IMR-90 (cell line): Measurements from ENCODE around the gene KCNJ6. TPM values are rescaled to one million over a fixed set of nuclear protein-coding genes. Genes with fewer than 3 reads are reported as not detected.
"Not testable (repeated sequence)": the region's sequence is repeated elsewhere in the genome, so short reads cannot be mapped to it uniquely, and the experiment has no call there.

Source experiments
- ATAC-seq: fragments of 200-7000 bp; cut with Tn5 transposase; 2 replicates; pipeline ENCODE4 v1.9.1; 2020; ENCODE audit warnings: low read depth, mild to moderate bottlenecking, moderate library complexity
- BruUV-seq: library from RNA; stranded (reverse); fragments of 400-500 nt; replicated peaks from 2 replicates; lab custom pipeline; 2021; lab: Mats Ljungman, UMichigan
- CTCF ChIA-PET: fragments of 300-600 bp; formaldehyde crosslinking; extraction: SDS; loops from one replicate; lab custom pipeline; 2021; ENCODE audit warnings: antibody characterized with exemption; lab: Yijun Ruan, JAX
- POLR2A ChIA-PET: fragments of 300-600 bp; sonication (Branson Sonifier 250); formaldehyde crosslinking; loops from one replicate; lab custom pipeline; 2022; ENCODE audit warnings: antibody characterized with exemption; ENCODE audit not compliant: unreplicated experiment; lab: Charles Lee
- DNase-seq: peaks from one replicate; pipeline ENCODE4 v3.0.0; 2013
- H2AFZ ChIP-seq: replicated peaks from 2 replicates; pipeline ENCODE3; 2013; ENCODE audit warnings: low read length, mild to moderate bottlenecking; ENCODE audit not compliant: poor library complexity
- H2AK5ac ChIP-seq: 2 replicates; pipeline ENCODE4 v1.6.1; 2013; ENCODE audit warnings: low read depth, low read length, inconsistent platforms
- H2AK9ac ChIP-seq: replicated peaks from 2 replicates; pipeline ENCODE3; 2013; ENCODE audit warnings: mild to moderate bottlenecking, low read depth, low read length, moderate library complexity; ENCODE audit not compliant: poor library complexity
- H2BK120ac ChIP-seq: 2 replicates; pipeline ENCODE4 v1.6.1; 2013; ENCODE audit warnings: low read depth, low read length, inconsistent platforms
- H2BK15ac ChIP-seq: 3 replicates; pipeline ENCODE4 v1.6.1; 2013; ENCODE audit warnings: low read depth, low read length, inconsistent platforms
- H2BK20ac ChIP-seq: 2 replicates; pipeline ENCODE4 v1.6.1; 2013; ENCODE audit warnings: low read depth, mild to moderate bottlenecking, inconsistent platforms, low read length, moderate library complexity
- H2BK5ac ChIP-seq: 2 replicates; pipeline ENCODE4 v1.6.1; 2013; ENCODE audit warnings: mild to moderate bottlenecking, low read depth, low read length, inconsistent platforms; ENCODE audit not compliant: poor library complexity, severe bottlenecking
- H3K14ac ChIP-seq: replicated peaks from 2 replicates; pipeline ENCODE4 v1.6.1; 2013; ENCODE audit warnings: low read depth, low read length, inconsistent platforms
- H3K18ac ChIP-seq: 2 replicates; pipeline ENCODE4 v1.6.1; 2013; ENCODE audit warnings: low read depth, low read length, control low read depth
- H3K23ac ChIP-seq: 2 replicates; pipeline ENCODE4 v1.6.1; 2013; ENCODE audit warnings: low read depth, low read length, inconsistent platforms
- H3K27ac ChIP-seq: 2 replicates; pipeline ENCODE4 v1.5.1; 2013; ENCODE audit warnings: mild to moderate bottlenecking, control low read depth, low read length; ENCODE audit not compliant: insufficient read depth
- H3K27me3 ChIP-seq: 2 replicates; pipeline ENCODE4 v1.6.1; 2013; ENCODE audit warnings: low read length; ENCODE audit not compliant: control insufficient read depth, insufficient read depth
- H3K36me3 ChIP-seq: 2 replicates; pipeline ENCODE4 v1.6.1; 2013; ENCODE audit warnings: low read length, mixed read lengths; ENCODE audit not compliant: control insufficient read depth, insufficient read depth
- H3K4ac ChIP-seq: 2 replicates; pipeline ENCODE4 v1.6.1; 2013; ENCODE audit warnings: low read depth, low read length, inconsistent platforms
- H3K4me1 ChIP-seq: 2 replicates; pipeline ENCODE4 v1.6.1; 2013; ENCODE audit warnings: low read length, mixed read lengths; ENCODE audit not compliant: control insufficient read depth, insufficient read depth
- H3K4me2 ChIP-seq: 2 replicates; pipeline ENCODE4 v1.6.1; 2013; ENCODE audit warnings: low read depth, mild to moderate bottlenecking, control low read depth, low read length, moderate library complexity
- H3K4me3 ChIP-seq: 2 replicates; pipeline ENCODE4 v1.5.1; 2013; ENCODE audit warnings: low read depth, mild to moderate bottlenecking, control low read depth, low read length, moderate library complexity; ENCODE audit not compliant: insufficient read depth
- H3K56ac ChIP-seq: 2 replicates; pipeline ENCODE4 v1.6.1; 2013; ENCODE audit warnings: low read length, inconsistent platforms; ENCODE audit not compliant: insufficient read depth; ENCODE audit errors: extremely low read depth
- H3K79me1 ChIP-seq, 2 experiments: 2 replicates each; pipeline ENCODE4 v1.6.1; 2013; ENCODE audit warnings: low read length in 2 of 2, inconsistent platforms in 1 of 2, low read depth in 1 of 2
- H3K9ac ChIP-seq: 2 replicates; pipeline ENCODE4 v1.6.1; 2013; ENCODE audit warnings: low read depth, low read length, control low read depth
- H3K9me1 ChIP-seq: 2 replicates; pipeline ENCODE4 v1.6.1; 2013; ENCODE audit warnings: low read length, inconsistent platforms; ENCODE audit not compliant: insufficient read depth
- H3K9me3 ChIP-seq: 2 replicates; pipeline ENCODE4 v1.6.1; 2013; ENCODE audit warnings: low read length; ENCODE audit not compliant: control insufficient read depth, insufficient read depth
- H4K20me1 ChIP-seq: 2 replicates; pipeline ENCODE4 v1.6.1; 2013; ENCODE audit warnings: low read length, inconsistent platforms; ENCODE audit not compliant: insufficient read depth
- H4K5ac ChIP-seq: 2 replicates; pipeline ENCODE4 v1.6.1; 2013; ENCODE audit warnings: mild to moderate bottlenecking, low read depth, low read length, control low read depth
- H4K8ac ChIP-seq, 2 experiments: 2 replicates each; pipeline ENCODE4 v1.6.1; 2013; ENCODE audit warnings: low read depth in 2 of 2, low read length in 2 of 2, control low read depth in 1 of 2, inconsistent platforms in 1 of 2
- H4K91ac ChIP-seq: 2 replicates; pipeline ENCODE4 v1.6.1; 2013; ENCODE audit warnings: low read depth, low read length, inconsistent platforms; ENCODE audit not compliant: insufficient read depth
- BHLHE40 ChIP-seq: fragments of 150-350 bp; IDR thresholded peaks from 2 replicates; pipeline ENCODE4 v1.6.1; 2016; ENCODE audit warnings: mild to moderate bottlenecking, low read depth, low read length
- CEBPB ChIP-seq: IDR thresholded peaks from 2 replicates; pipeline ENCODE4 v1.6.1; 2012; ENCODE audit warnings: low read depth, low read length, improper control_type of control experiment
- CHD1 ChIP-seq: IDR thresholded peaks from 2 replicates; pipeline ENCODE4 v1.6.1; 2012; ENCODE audit warnings: low read depth, low read length, improper control_type of control experiment
- ELK1 ChIP-seq: fragments of 150-350 bp; IDR thresholded peaks from 2 replicates; pipeline ENCODE4 v1.6.1; 2016; ENCODE audit warnings: low read depth, mild to moderate bottlenecking, low read length, moderate library complexity, borderline replicate concordance
- FOS ChIP-seq: fragments of 150-350 bp; IDR thresholded peaks from 2 replicates; pipeline ENCODE4 v1.6.1; 2016; ENCODE audit warnings: low read depth, low read length
- MAFK ChIP-seq: IDR thresholded peaks from 2 replicates; pipeline ENCODE4 v1.6.1; 2012; ENCODE audit warnings: low read depth, low read length, improper control_type of control experiment
- MAZ ChIP-seq: IDR thresholded peaks from 2 replicates; pipeline ENCODE4 v1.6.1; 2012; ENCODE audit warnings: low read depth, mild to moderate bottlenecking, low read length, improper control_type of control experiment, moderate library complexity, borderline replicate concordance
- NFE2L2 ChIP-seq: fragments of 150-350 bp; IDR thresholded peaks from 2 replicates; pipeline ENCODE4 v1.6.1; 2016; ENCODE audit warnings: low read depth, mild to moderate bottlenecking, low read length
- POLR2A ChIP-seq: IDR thresholded peaks from 2 replicates; pipeline ENCODE4 v1.6.1; 2012; ENCODE audit warnings: mild to moderate bottlenecking, low read depth, low read length
- RAD21 ChIP-seq: IDR thresholded peaks from 2 replicates; pipeline ENCODE4 v1.6.1; 2012; ENCODE audit warnings: low read length, improper control_type of control experiment
- RFX5 ChIP-seq: IDR thresholded peaks from 2 replicates; pipeline ENCODE4 v1.8.0; 2012; ENCODE audit warnings: low read depth, mild to moderate bottlenecking, low read length, moderate library complexity
- WGBS, 2 experiments: methylation state at CpG; one replicate each; pipeline versions ENCODE4 v1.1.5 to v1.1.7; 2013; ENCODE audit warnings: missing lambda C conversion rate in 2 of 2; ENCODE audit not compliant: insufficient read length in 1 of 2; ENCODE audit errors: extremely low coverage in 2 of 2; 5-methylcytosine and 5-hydroxymethylcytosine counted together
- dilution Hi-C: fragments of 300-500 bp; cut with HindIII; formaldehyde crosslinking; loops from one replicate; pipeline ENCODE4 v1.14.3; 2018; ENCODE audit warnings: low sequenced_read_pairs; ENCODE audit not compliant: unreplicated experiment
- in situ Hi-C: fragments of 300-500 bp; cut with MboI; formaldehyde crosslinking; loops from 3 replicates; pipeline ENCODE4 v1.14.3; 2019; ENCODE audit warnings: low sequenced_read_pairs, inconsistent platforms, mixed read lengths
- intact Hi-C: fragments of 100-400 bp; cut with micrococcal nuclease; formaldehyde crosslinking; loops from 2 replicates; pipeline ENCODE4 v1.10.0; 2022
- polyA plus RNA-seq, 3 experiments: library from polyadenylated mRNA; depleted of rRNA; stranded (reverse); fragments of >200 nt; gene quantifications; 2 replicates each; pipeline ENCODE4 v1.2.3, GENCODE V29; 2012; ENCODE audit warnings: low replicate concordance in 1 of 3
- total RNA-seq: library from RNA; depleted of rRNA; stranded (reverse); fragments of >200 nt; gene quantifications from 2 replicates; pipeline ENCODE4 v1.2.3, GENCODE V29; 2012

KCNJ6 gene
- total and polyA plus RNA-seq, 2 of the 4 experiments (the other 2 are of a cell fraction), result under 0.01 to 0.02 TPM

- BruUV-seq, result no TSS peak
- Histone ChIP-seq H3K79me1 (no peaks in the 10 kb centered on the region), H2AK5ac (no peak overlapping the region), H4K8ac (no peak overlapping the region), H4K20me1 (no peaks in the 10 kb centered on the region), H3K27ac (no peak overlapping the region), H4K91ac (no peak overlapping the region), H2BK120ac (no peak overlapping the region), H3K18ac (no peak overlapping the region), H3K36me3 (no peaks in the 10 kb centered on the region), H3K9ac (no peak overlapping the region), H3K4me2 (no peak overlapping the region), H2BK5ac (no peak overlapping the region), H3K14ac (no peak overlapping the region), H2BK20ac (no peak overlapping the region), H4K5ac (no peak overlapping the region), H3K9me1 (no peaks in the 10 kb centered on the region), H3K56ac (no peak overlapping the region), H3K4me1 (no peaks in the 10 kb centered on the region), H2BK15ac (no peak overlapping the region), H2AK9ac (no peak overlapping the region), H3K27me3 (peaks cover 11% of the 10 kb centered on the region), H3K9me3 (peaks cover 1% of the 10 kb centered on the region; the same call in 1 of the 2 replicates), H3K23ac (no peak overlapping the region), H2AFZ (no peak overlapping the region), H3K4me3 (no peak overlapping the region), H3K4ac (no peak overlapping the region)
- intact Hi-C loops (no loop called here), dilution Hi-C loops (no loop called here), in situ Hi-C loops (loop anchor here (10.0 kb wide), 3 partner anchors 57 to 417 kb away; partner anchors contain the start of gene KCNJ6)
- TF ChIP-seq ELK1, result no peak
- no peak for TF ChIP-seq MAFK
- no peak for TF ChIP-seq RFX5
- TF ChIP-seq MAZ, result no peak
- no peak for TF ChIP-seq RAD21
- no peak for TF ChIP-seq NFE2L2
- TF ChIP-seq CEBPB, result no peak
- no peak for TF ChIP-seq CHD1
- no peak for TF ChIP-seq POLR2A
- no peak for TF ChIP-seq BHLHE40
- TF ChIP-seq FOS, result no peak
- no CpG with 5 or more reads among the region's 4 CpGs for WGBS, 2 experiments
- POLR2A ChIA-PET, result no interaction called here
- ATAC-seq, result no peak
- no peak for DNase-seq
- CTCF ChIA-PET, result no interaction called here
Measured at GRCh38 chr21:37717534-37717933, 198.7 kb downstream of the KCNJ6 start.

GRCh38 chr21:37712569-37712934 is 203.7 kb downstream of the KCNJ6 start:
- H3K9me3 ChIP-seq, H3K56ac ChIP-seq, H3K79me1 ChIP-seq, H4K91ac ChIP-seq, dilution Hi-C loops, H2AK9ac ChIP-seq, H4K20me1 ChIP-seq, H3K4me1 ChIP-seq, H3K4me2 ChIP-seq, H2AFZ ChIP-seq, ATAC-seq, DNase-seq, H2BK120ac ChIP-seq, H4K5ac ChIP-seq, H3K18ac ChIP-seq, H2BK5ac ChIP-seq, H3K27ac ChIP-seq, H3K23ac ChIP-seq, BruUV-seq, H3K4me3 ChIP-seq, H2BK15ac ChIP-seq, H3K14ac ChIP-seq, POLR2A ChIA-PET, H3K4ac ChIP-seq, H4K8ac ChIP-seq, H3K9ac ChIP-seq, H3K27me3 ChIP-seq, H2BK20ac ChIP-seq, H3K9me1 ChIP-seq, H3K36me3 ChIP-seq: not testable (repeated sequence)
- intact Hi-C loops (loop anchor here (1.0 kb wide), 3 partner anchors 204 to 640 kb away; partner anchors contain the start of gene KCNJ6), in situ Hi-C loops (loop anchor here (5.0 to 10.0 kb wide), 4 partner anchors 62 to 640 kb away; partner anchors contain the start of gene KCNJ6)
- 0 out of 2 replicates have a peak overlapping the region, but pooled peaks have one; percentile 24 for H2AK5ac ChIP-seq
- CTCF ChIA-PET, result interaction anchor here (0.9 to 2.6 kb wide), 10 partner anchors 12 to 415 kb away, joined by 3 to 11 read pairs (median 4); no protein-coding TSS in a partner anchor
